CD14-positive monocyte (primary cell): ENCODE measurements around the gene DRGX. TPM values are rescaled to one million over a fixed set of nuclear protein-coding genes. Genes with fewer than 3 reads are reported as not detected.

ENCODE experiments used
- DNase-seq, 3 donors: peaks; one replicate each; pipeline ENCODE4 v3.0.0-alpha.2; 2011 to 2022
- H2AFZ ChIP-seq: 2 replicates; pipeline ENCODE4 v1.6.0; 2012; ENCODE audit warnings: mild to moderate bottlenecking, low read depth, low read length, inconsistent platforms; ENCODE audit not compliant: insufficient read depth, poor library complexity, severe bottlenecking
- H3K27ac ChIP-seq, 2 donors: 1 replicate in 1 of 2; 2 replicates in 1 of 2; pipeline ENCODE4 v1.5.1; 2012 to 2013; ENCODE audit warnings: low read length in 2 of 2, control low read depth in 1 of 2, inconsistent platforms in 1 of 2, low read depth in 1 of 2, mild to moderate bottlenecking in 1 of 2
- H3K27me3 ChIP-seq, 2 donors: one replicate each; pipeline versions ENCODE4 v1.6.0 to v1.6.1; 2011 to 2013; ENCODE audit warnings: low read length in 2 of 2; ENCODE audit not compliant: control insufficient read depth in 2 of 2, insufficient read depth in 2 of 2
- H3K36me3 ChIP-seq, 2 donors: replicated peaks in 1 of 2; 1 replicate in 1 of 2; 2 replicates in 1 of 2; pipeline versions ENCODE4 v1.5.1 to v1.6.1; 2012 to 2013; ENCODE audit warnings: low read length in 2 of 2, control low read depth in 1 of 2, inconsistent platforms in 1 of 2, mild to moderate bottlenecking in 1 of 2; ENCODE audit not compliant: insufficient read depth in 2 of 2, control insufficient read depth in 1 of 2
- H3K4me1 ChIP-seq, 2 donors: 1 replicate in 1 of 2; 2 replicates in 1 of 2; pipeline versions ENCODE4 v1.5.1 to v1.6.1; 2012 to 2013; ENCODE audit warnings: low read length in 2 of 2, control low read depth in 1 of 2, inconsistent platforms in 1 of 2, mild to moderate bottlenecking in 1 of 2, moderate library complexity in 1 of 2; ENCODE audit not compliant: insufficient read depth in 2 of 2, control insufficient read depth in 1 of 2
- H3K4me2 ChIP-seq: replicated peaks from 2 replicates; pipeline ENCODE3; 2012; ENCODE audit warnings: low read length, moderate library complexity, mild to moderate bottlenecking; ENCODE audit not compliant: poor library complexity, severe bottlenecking; ENCODE audit errors: extremely low read depth
- H3K4me3 ChIP-seq, 3 experiments: fragments of 200-600 bp in 1 of 3; sonication (generic) in 1 of 3; replicated peaks in 1 of 3; 1 replicate in 2 of 3; 2 replicates in 1 of 3; pipeline ENCODE4 v1.5.1; 2011 to 2013; ENCODE audit warnings: low read length in 3 of 3, mild to moderate bottlenecking in 3 of 3, control low read depth in 2 of 3, low read depth in 2 of 3, inconsistent platforms in 1 of 3, moderate library complexity in 1 of 3
- H3K79me2 ChIP-seq: 2 replicates; pipeline ENCODE4 v1.6.0; 2012; ENCODE audit warnings: mild to moderate bottlenecking, control low read depth, inconsistent platforms, low read length, moderate library complexity; ENCODE audit not compliant: insufficient read depth
- H3K9ac ChIP-seq: 2 replicates; pipeline ENCODE4 v1.6.0; 2017; ENCODE audit warnings: low read length, mild to moderate bottlenecking; ENCODE audit not compliant: insufficient read depth, poor library complexity, severe bottlenecking
- H3K9me3 ChIP-seq, 2 donors: replicated peaks in 1 of 2; 1 replicate in 1 of 2; 2 replicates in 1 of 2; pipeline versions ENCODE4 v1.5.1 to v1.6.1; 2012 to 2013; ENCODE audit warnings: low read length in 2 of 2, control low read depth in 1 of 2; ENCODE audit not compliant: control insufficient read depth in 1 of 2, insufficient read depth in 1 of 2
- H4K20me1 ChIP-seq: 2 replicates; pipeline ENCODE4 v1.6.0; 2012; ENCODE audit warnings: mild to moderate bottlenecking, low read length, control low read depth, moderate library complexity; ENCODE audit not compliant: insufficient read depth
- H3K27ac Mint-ChIP-seq, 7 donors: one replicate each; pipeline ENCODE4 v1.8.0; 2020; ENCODE audit warnings: mild to moderate bottlenecking in 7 of 7, mixed read lengths in 7 of 7, moderate library complexity in 6 of 7, inconsistent platforms in 2 of 7
- H3K27me3 Mint-ChIP-seq, 3 donors: one replicate each; pipeline ENCODE4 v1.8.0; 2021 to 2022; ENCODE audit warnings: low read depth in 3 of 3, mild to moderate bottlenecking in 3 of 3, mixed read lengths in 3 of 3, moderate library complexity in 3 of 3, inconsistent platforms in 1 of 3
- H3K36me3 Mint-ChIP-seq, 2 donors: one replicate each; pipeline ENCODE4 v1.8.0; 2020; ENCODE audit warnings: mixed read lengths in 2 of 2, inconsistent platforms in 1 of 2, mild to moderate bottlenecking in 1 of 2
- H3K4me1 Mint-ChIP-seq: one replicate; pipeline ENCODE4 v1.8.0; 2020; ENCODE audit warnings: mild to moderate bottlenecking, mixed read lengths
- H3K4me3 Mint-ChIP-seq, 2 donors: one replicate each; pipeline ENCODE4 v1.8.0; 2020; ENCODE audit warnings: mild to moderate bottlenecking in 2 of 2, mixed read lengths in 2 of 2, moderate library complexity in 1 of 2
- H3K9me3 Mint-ChIP-seq, 7 donors: one replicate each; pipeline ENCODE4 v1.8.0; 2020 to 2022; ENCODE audit warnings: mixed read lengths in 7 of 7, mild to moderate bottlenecking in 6 of 7, moderate library complexity in 6 of 7, inconsistent platforms in 2 of 7
- WGBS: methylation state at CpG from one replicate; pipeline ENCODE4 v1.1.5; 2013; ENCODE audit warnings: missing lambda C conversion rate; ENCODE audit not compliant: insufficient coverage; 5-methylcytosine and 5-hydroxymethylcytosine counted together
- intact Hi-C, 2 donors: fragments of 100-400 bp; cut with micrococcal nuclease; formaldehyde crosslinking; loops; one replicate each; pipeline versions ENCODE4 v1.15.0 to v1.15.1; 2023
- polyA plus RNA-seq, 3 donors: library from polyadenylated mRNA; depleted of rRNA in 1 of 3; unstranded in 2 of 3; stranded (reverse) in 1 of 3; fragments of 300-500 nt in 2 of 3; fragments of >200 nt in 1 of 3; fragmentation: Illumina TruSeq in 2 of 3; gene quantifications; 1 replicate in 2 of 3; 2 replicates in 1 of 3; pipeline ENCODE4 v1.2.3, GENCODE V29; 2012 to 2021
- TF ChIP-seq, protein P1 (sequence below): fragments of 200-600 bp; IDR thresholded peaks from one replicate; pipeline ENCODE4 v1.8.0; 2022; ENCODE audit warnings: antibody characterized with exemption, mild to moderate bottlenecking

The DRGX gene
- polyA plus RNA-seq, 3 donors: not detected

DNA sequence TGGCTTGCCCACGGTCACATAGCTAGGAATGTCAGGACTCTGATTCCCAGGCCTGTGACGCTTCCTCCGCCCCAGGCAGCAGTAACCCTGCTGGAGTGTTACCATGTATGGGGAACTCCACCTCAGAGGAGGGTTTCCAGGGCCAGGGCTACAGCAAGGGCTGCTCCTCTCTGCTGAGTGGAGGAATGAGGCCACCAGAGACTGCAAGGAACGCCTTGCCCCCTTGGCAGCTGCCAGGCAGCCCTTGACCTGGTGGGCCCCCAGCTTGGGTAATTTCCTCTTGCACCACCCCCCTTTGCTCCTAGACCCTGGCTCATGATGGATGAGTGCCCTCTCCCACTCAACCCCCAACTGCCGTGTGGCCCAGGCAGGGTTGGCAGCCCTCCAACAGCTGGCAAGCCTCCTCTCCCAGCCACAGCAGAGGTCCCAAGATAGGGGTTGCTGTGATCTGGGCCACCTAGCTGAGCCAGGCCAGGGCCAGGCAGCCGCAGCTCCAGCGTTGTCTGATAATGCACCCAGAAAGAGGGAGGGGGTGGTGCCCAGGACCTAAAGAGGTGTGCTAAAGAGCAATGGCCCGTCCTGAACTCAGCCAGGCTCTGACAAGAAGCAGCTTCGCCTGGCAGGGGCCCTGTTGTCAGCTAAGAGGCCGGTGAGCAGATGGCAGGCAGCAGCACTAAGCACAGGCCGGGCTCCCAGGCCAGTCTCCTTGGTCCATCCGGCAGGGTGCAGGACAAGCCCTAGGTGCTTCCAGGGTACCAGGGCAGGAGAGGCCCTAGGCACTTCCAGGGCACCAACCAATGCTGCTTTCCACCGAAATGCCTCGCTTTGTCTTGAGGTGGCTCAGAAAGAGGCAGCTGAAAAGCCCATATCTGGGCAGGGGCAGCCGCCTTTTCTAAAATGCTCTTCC lies 35.4 kb downstream of the DRGX start:
- Mint-ChIP-seq H3K36me3 (peaks cover 0 to 3% of the 10 kb centered on the region in 2 donors), H3K4me3 (no peak overlapping the region), H3K4me1 (peaks cover 49% of the 10 kb centered on the region), H3K27ac (peak overlapping the region in 4 of 7 donors; percentile 42 to 63 (median 54)), H3K27me3 (peaks cover 0 to 10% (median 4%) of the 10 kb centered on the region in 3 donors), H3K9me3 (peaks cover 0 to 6% (median 2%) of the 10 kb centered on the region in 7 donors)
- no peaks in the 10 kb centered on the region for H3K9me3 ChIP-seq
- peak; percentile 22 to 70 (median 34) for DNase-seq
- TF ChIP-seq, protein P1, sequence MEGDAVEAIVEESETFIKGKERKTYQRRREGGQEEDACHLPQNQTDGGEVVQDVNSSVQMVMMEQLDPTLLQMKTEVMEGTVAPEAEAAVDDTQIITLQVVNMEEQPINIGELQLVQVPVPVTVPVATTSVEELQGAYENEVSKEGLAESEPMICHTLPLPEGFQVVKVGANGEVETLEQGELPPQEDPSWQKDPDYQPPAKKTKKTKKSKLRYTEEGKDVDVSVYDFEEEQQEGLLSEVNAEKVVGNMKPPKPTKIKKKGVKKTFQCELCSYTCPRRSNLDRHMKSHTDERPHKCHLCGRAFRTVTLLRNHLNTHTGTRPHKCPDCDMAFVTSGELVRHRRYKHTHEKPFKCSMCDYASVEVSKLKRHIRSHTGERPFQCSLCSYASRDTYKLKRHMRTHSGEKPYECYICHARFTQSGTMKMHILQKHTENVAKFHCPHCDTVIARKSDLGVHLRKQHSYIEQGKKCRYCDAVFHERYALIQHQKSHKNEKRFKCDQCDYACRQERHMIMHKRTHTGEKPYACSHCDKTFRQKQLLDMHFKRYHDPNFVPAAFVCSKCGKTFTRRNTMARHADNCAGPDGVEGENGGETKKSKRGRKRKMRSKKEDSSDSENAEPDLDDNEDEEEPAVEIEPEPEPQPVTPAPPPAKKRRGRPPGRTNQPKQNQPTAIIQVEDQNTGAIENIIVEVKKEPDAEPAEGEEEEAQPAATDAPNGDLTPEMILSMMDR: no peak
- H3K27me3 ChIP-seq: no peaks in the 10 kb centered on the region
- peak overlapping the region; percentile 49 for H2AFZ ChIP-seq
- no peaks in the 10 kb centered on the region for H3K36me3 ChIP-seq
- no peaks in the 10 kb centered on the region for H3K79me2 ChIP-seq
- H4K20me1 ChIP-seq: no peaks in the 10 kb centered on the region
- peaks cover 40 to 53% of the 10 kb centered on the region in 2 donors for H3K4me1 ChIP-seq
- WGBS: 53% methylated on average over 10 of the region's 15 CpGs
- no peak overlapping the region for H3K9ac ChIP-seq
- intact Hi-C loops: loop anchor here in 1 of 2 donors (10.0 kb wide), 1 partner anchor 46 kb away; no protein-coding TSS in a partner anchor
- H3K27ac ChIP-seq: no peak overlapping the region
- no peak overlapping the region for H3K4me3 ChIP-seq
- no peak overlapping the region for H3K4me2 ChIP-seq

DNA sequence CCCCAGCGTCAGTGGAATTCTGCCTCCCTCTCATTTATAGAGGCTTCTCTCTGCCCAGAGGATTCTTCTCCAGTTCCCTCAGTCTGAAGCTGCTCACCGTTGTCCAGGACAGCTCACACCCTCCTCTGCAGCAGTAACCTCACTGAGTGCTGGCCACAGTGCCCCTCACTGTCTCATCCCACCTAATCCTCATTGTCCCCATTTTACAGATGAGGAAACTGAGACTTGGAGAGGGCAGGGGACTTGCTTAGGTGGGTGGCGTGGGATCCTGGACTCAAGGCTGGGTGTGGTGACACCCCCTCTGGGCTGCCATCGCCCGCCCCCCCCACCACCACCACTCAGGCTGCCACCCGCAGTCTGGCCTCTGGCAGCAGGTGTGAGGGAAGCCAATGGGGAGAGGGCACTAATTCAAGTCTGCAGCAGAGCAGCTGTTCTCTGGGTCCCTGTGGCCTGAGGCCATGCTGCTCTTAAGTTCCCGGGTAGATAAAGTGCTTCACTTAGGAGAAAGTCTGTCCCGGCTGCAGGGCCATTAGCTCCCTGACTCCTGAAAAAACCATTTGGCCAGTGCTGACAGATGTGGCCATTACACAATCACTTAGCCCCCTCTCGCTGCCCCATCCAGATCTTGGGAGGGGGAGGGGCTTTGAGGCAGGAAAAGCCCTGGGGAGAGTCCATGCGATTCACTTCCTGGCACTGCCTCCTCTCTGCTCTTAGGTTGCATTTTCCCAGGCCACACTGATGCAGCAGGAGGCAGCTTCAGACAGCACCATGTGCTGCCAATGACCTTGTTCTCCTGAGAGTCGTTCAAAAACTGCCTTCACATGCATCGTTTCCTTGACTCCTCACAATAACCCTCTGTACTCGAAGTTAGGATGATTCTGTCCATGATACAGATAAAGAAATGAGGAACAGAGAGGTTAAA lies 36.3 kb downstream of the DRGX start:
- Histone ChIP-seq H3K27ac (no peak overlapping the region), H3K79me2 (no peaks in the 10 kb centered on the region), H3K9ac (no peak overlapping the region), H3K27me3 (no peaks in the 10 kb centered on the region), H3K4me3 (no peak overlapping the region), H2AFZ (peak overlapping the region; percentile 49), H3K4me1 (peaks cover 40 to 53% of the 10 kb centered on the region in 2 donors), H3K9me3 (no peaks in the 10 kb centered on the region), H4K20me1 (no peaks in the 10 kb centered on the region), H3K4me2 (no peak overlapping the region), H3K36me3 (no peaks in the 10 kb centered on the region)
- H3K4me3 Mint-ChIP-seq: no peak overlapping the region
- H3K27ac Mint-ChIP-seq: peak overlapping the region in 3 of 7 donors; percentile 56 to 71 (median 63)
- WGBS: 62% methylated on average over 5 of the region's 13 CpGs
- intact Hi-C loops: loop anchor here in 1 of 2 donors (10.0 kb wide), 1 partner anchor 45 kb away; no protein-coding TSS in a partner anchor
- peaks cover 0 to 10% (median 1%) of the 10 kb centered on the region in 3 donors for H3K27me3 Mint-ChIP-seq
- TF ChIP-seq, protein P1: no peak
- DNase-seq: peak; percentile 6 to 55 (median 8)
- peaks cover 0 to 3% of the 10 kb centered on the region in 2 donors for H3K36me3 Mint-ChIP-seq
- H3K4me1 Mint-ChIP-seq: peaks cover 49% of the 10 kb centered on the region
- peaks cover 0 to 6% (median 2%) of the 10 kb centered on the region in 7 donors for H3K9me3 Mint-ChIP-seq
